HL-60/S4 treated with retinoic acid at 250 ng/mL for 4 days and 3 days (cell line): ENCODE results near the gene PSMB8.
"Not testable (repeated sequence)": the region's sequence is repeated elsewhere in the genome, so short reads cannot be mapped to it uniquely, and the experiment has no call there.

ENCODE experiments used
- in situ Hi-C: fragments of 300-500 bp; cut with MboI; formaldehyde crosslinking; loops from 2 replicates; pipeline ENCODE4 v1.7.0; 2022; ENCODE audit warnings: low sequenced_read_pairs

The PSMB8 gene

DNA sequence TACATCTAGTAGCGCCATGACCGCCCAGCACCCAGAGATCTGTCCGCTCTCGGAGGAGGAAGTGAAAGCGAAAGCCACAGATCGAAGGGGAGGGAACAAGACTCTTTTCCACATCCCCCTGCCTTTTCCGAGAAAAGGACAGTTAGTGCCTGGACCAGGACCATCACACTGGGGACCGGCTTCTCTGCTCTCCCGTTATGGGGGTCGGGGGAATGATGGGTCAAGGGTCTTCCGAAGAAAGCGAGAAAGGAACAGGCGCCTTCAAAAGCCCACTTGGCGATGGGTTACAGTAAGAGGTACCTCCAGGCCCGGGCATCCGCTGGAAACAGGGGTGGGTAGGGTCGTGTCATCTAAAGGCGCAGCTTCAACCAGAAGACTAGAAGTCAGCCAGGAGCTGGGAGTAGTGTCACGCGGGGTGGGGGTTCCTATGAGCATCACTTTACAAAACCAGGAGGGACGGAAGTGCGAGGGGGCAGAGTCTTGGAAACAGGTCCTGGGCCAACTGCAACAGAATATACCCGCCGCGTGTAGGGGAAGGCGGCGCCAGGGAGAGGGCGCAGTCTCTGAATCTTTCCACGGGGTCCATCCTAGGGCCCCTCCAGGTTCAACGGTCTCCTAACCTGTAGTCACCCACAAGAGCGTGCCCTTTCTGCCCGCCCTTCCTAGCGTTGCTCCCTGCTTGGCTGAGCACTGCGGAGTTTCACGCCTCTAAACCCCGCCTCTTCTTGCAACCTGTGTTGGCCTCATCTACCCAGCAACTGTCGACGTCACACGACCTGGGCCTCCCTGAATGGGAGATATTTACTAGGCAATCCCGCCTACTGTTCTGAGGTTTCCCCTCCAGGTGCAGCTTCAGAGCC is at the start of gene PSMB8:
PSMB8 (minus strand) TSS at position 69 of the 860 bp plus-strand sequence; CDS start at position 18, 51 bp downstream.
- in situ Hi-C loops = no loop called here

GRCh38 chr6:32890831-32891230 is 47.0 kb upstream of the PSMB8 start:
- in situ Hi-C loops = loop anchor here (25.0 kb wide), 1 partner anchor 96 kb away; no protein-coding TSS in a partner anchor

DNA sequence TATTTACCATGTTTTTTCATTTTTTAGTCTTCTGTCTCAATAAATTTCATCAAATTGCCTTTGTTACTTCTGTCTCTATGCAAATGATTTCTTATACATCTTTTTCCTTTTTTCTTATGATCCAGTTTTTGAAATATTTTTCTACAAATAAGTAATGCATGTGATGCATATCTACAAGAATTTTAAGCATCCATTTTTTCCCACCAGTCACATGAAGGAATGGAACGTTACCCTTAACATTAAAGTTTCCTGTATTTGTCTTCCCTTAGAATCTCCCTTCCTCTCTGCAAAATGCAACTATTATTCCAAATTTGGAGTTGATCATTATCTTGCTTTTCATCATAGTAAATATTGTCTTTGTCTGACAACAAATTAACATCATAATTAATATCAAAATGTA is 45.7 kb upstream of the PSMB8 start:
- in situ Hi-C loops = loop anchor here (25.0 kb wide), 1 partner anchor 98 kb away; no protein-coding TSS in a partner anchor

GRCh38 chr6:32888576-32888975 is 44.7 kb upstream of the PSMB8 start:
- in situ Hi-C loops = loop anchor here (25.0 kb wide), 1 partner anchor 99 kb away; no protein-coding TSS in a partner anchor

GRCh38 chr6:32887616-32888015 is 43.8 kb upstream of the PSMB8 start:
- in situ Hi-C loops = loop anchor here (25.0 kb wide), 1 partner anchor 100 kb away; no protein-coding TSS in a partner anchor

- in situ Hi-C loops = loop anchor here (25.0 kb wide), 1 partner anchor 100 kb away; no protein-coding TSS in a partner anchor
Measured at GRCh38 chr6:32886681-32887383, 43.0 kb upstream of the PSMB8 start.

DNA sequence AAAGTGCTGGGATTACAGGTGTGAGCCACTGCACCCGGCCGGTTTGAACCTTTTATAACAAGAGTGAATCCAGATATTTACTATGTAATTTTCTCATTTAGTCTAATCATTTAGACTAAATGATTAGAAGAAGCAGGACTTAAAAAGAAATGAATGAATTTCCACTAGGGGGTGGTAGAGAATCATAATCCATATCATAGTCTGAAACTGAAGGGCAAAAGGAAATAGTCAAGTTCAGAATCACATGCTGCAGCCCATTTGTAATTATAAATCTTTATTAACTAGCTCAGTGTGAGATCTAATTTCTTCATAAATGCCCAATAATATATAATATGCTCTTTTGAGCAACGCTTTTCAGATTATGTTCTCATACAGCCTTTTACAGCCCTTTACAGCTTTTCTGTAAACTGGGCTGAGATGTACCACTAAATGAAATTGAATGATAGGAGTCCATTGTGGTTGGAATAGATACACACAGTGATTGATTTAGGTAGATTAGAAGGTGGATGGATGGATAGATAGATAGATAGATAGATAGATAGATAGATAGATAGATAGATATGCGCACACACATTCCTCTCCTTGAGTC is 41.9 kb upstream of the PSMB8 start:
- in situ Hi-C loops = loop anchor here (25.0 kb wide), 1 partner anchor 102 kb away; no protein-coding TSS in a partner anchor

- in situ Hi-C loops = loop anchor here (25.0 kb wide), 1 partner anchor 104 kb away; no protein-coding TSS in a partner anchor
Measured at GRCh38 chr6:32883789-32884188, 39.9 kb upstream of the PSMB8 start.

DNA sequence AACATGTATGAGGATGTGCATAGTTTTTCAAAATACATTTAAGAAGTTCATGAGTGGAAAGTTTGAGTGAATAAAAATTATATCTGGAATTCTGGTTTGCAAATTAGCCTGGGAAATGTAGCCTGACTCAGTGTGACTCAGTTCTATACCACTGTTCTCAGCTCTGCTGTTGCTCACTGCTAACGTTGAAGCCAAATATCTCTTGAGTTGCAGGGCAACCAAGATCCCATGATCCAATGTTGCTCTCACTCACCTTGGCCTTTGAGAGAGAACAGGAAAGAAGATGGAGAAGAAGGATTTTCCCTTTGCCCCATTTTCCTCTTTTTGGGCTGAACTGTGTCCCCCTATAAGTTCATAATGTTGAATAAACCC is 39.0 kb upstream of the PSMB8 start:
- in situ Hi-C loops = loop anchor here (25.0 kb wide), 1 partner anchor 104 kb away; no protein-coding TSS in a partner anchor

DNA sequence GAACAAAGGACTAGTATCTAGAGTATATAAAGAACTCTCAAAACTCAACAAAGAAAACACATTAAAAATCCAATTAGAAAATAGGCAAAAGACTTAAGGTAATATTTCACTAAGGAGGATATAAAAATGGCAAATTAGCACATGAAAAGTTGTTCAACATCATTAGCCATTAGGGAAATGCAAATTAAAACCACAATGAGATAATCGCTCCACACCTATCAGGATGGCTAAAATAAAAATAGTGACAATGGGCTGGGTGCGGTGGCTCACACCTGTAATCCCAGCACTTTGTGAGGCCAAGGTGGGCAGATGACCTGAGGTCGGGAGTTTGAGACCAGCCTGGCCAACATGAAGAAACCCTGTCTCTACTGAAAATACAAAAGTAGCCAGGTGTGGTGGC is 37.1 kb upstream of the PSMB8 start:
- in situ Hi-C loops = loop anchor here (25.0 kb wide), 1 partner anchor 106 kb away; no protein-coding TSS in a partner anchor

DNA sequence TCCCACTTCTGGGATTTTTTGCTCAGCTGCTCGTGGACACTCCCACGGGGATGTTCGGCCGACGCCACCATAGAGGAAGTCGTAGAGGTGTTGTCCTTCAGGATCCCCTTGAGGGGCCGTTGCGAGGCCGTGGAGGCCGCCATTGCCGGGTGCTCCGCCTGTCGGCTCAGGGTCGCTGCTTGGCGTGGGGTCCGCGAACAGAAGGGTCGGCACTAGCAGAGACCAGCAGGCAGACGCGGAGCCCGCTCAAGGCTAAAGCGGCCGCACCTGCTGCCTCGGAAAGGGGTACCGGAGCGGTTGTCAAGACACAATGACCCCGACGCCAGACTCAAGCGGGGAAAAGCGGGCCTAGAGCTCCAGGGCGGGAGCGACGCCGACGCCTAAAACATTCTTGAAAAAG is 35.8 kb upstream of the PSMB8 start:
- in situ Hi-C loops = loop anchor here (25.0 kb wide), 1 partner anchor 108 kb away; no protein-coding TSS in a partner anchor

DNA sequence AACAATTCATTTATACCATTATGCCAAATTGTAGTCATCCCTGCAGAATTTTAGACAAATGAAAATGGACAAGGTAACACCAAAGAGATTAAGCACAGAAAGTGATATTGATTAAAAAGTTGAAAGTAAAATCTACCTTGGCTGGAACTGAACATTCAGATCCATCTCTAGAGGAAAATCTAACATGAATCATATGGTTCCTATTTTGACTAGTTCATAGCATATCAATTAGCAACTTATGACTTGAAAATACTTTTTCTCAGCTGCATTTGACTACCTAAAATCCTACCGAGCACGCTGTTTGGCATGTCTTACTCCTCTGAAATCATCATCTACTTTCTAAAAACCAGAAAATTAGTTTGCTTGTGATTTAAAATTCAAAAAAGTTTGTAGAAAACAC is 32.8 kb upstream of the PSMB8 start:
- in situ Hi-C loops = loop anchor here (25.0 kb wide), 1 partner anchor 111 kb away; no protein-coding TSS in a partner anchor

DNA sequence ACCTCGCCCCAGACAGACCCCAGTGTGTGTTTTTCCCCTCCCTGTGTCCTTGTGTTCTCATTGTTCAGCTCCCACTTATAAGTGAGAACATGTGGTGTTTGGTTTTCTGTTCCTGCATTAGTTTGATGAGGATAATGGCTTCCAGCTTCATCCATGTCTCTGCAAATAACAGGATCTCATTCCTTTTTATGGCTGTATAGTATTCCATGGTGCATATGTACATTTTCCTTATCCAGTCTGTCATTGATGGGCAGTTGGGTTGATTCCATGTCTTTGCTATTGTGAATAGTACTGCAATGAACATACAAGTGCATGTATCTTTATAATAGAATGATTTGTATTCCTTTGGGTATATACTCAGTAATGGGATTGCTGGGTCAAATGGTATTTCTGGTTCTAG is 30.1 kb upstream of the PSMB8 start:
- in situ Hi-C loops = not testable (repeated sequence)

DNA sequence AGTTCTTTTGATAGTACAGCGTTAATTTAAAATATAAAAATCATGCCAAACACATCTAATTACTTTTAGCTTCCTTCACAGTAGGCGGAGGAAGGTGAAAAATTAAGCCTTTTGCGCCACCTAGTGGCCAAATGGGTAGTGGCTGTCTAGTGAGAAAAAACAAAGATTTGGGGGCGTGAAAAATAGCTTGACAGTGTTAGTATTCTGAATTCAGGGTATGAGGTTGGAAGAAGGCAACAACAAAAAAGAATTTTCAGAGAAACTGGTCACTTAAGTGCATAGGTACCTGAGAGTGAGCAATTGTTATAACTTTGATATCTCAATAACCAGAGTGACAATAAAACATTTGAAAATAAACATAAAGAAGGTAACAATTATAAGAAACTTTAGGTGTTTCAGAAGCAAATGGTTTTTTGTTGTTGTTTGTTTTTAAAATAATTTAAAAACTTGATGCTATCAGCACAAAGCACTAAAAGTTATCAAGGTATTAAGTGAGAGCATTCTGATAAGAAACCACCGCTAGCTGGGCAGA is 24.5 kb upstream of the PSMB8 start:
- in situ Hi-C loops = no loop called here

GRCh38 chr6:32867554-32868256 is 23.9 kb upstream of the PSMB8 start:
- in situ Hi-C loops = no loop called here

- in situ Hi-C loops = no loop called here
Measured at GRCh38 chr6:32867022-32867477, 23.2 kb upstream of the PSMB8 start.

DNA sequence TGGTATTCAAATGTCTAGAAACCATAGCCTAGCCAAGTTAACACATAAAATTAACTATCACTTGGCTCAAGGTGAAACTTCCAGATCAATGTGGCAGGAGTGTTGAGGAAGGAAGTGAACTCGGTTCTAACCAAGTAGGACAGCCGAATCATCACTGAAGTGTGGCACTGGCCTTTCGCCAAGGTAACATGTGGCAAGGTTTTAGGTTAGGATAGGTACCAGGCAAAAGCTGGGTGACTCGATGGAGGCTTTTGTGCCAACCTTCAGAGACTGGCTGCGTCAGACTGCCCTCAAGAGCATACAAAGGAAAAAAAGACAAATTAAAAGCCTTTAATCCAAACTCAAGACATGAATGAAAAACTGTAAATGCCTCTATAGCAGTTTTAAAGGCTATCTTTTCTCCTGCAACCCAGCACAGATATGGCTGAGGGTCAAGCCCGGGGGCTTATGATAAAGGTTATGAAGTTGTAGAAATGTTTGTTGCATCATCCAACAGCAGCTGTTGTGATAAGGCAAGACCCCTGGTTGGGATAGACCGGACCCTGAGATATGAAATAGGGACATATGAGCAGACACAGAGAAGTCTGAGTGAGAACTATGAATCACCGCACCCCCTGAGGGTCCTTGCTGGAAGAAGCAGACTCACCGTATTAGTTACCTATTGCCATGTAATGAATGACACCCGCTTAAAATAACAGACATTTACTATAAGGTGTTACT is 22.0 kb upstream of the PSMB8 start:
- in situ Hi-C loops = no loop called here

DNA sequence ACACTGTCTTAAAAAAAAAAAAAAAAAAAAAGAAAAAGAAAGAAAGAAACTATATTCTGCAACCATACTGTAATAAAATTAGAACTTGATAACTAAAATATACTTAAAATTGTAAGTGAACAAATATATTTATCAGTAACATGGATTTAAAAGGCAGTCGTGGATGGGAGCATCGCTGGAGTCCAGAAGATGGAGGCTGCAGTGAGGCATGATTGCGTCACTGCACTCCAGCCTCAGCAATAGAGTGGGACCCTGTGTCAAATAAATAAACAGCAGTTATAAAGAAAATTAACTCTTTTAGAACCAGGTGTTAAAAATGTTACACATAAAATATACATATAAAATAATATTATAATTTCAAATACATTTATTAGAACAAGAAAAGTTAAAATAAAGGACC is 18.9 kb upstream of the PSMB8 start:
- in situ Hi-C loops = no loop called here

GRCh38 chr6:32860674-32861073 is 16.8 kb upstream of the PSMB8 start:
- in situ Hi-C loops = no loop called here
